NT2/D1 (cell line): ENCODE data around the gene ACVR1.

ENCODE experiments used
- SUZ12 ChIP-seq: IDR thresholded peaks from 2 replicates; pipeline ENCODE4 v1.6.1; 2011; ENCODE audit not compliant: insufficient read length, insufficient read depth; ENCODE audit errors: extremely low read depth
- YY1 ChIP-seq: IDR thresholded peaks from 2 replicates; pipeline ENCODE4 v1.6.1; 2011; ENCODE audit not compliant: insufficient read length, insufficient read depth

- no peak for TF ChIP-seq SUZ12
- TF ChIP-seq YY1: no peak
Measured at GRCh38 chr2:157691695-157692094, 184.4 kb downstream of the ACVR1 start.
